ENCODE results near the gene PCGF3. TPM values are rescaled to one million over a fixed set of nuclear protein-coding genes. Genes with fewer than 3 reads are reported as not detected.

PCGF3 gene
- total RNA-seq, 1 donor from 2014 or later = 35.0 TPM

DNA sequence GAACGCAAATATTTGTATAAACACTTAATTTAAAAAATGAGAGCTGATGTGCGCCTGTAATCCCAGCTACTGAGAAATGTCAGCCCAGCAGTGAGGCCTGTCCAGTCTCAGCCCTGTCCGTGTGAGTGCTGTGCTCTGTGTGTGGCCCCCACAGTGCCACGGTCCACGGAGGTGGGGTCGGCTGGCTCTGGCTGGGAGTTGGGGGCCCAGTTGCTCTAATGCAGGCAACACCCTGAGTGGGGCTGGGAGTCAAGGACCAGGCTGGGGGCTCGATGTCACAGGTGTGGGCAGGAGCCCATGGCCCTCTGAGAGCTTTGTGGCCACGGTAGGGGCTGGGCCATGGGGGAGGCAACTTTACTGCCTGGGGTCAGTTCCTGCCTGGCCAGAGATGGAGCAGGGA is 12.8 kb downstream of the PCGF3 start:
- Mint-ChIP-seq H3K9me3 (no peaks in the 10 kb centered on the region), H3K4me1 (ENCODE audit: low read depth) (peaks cover 4% of the 10 kb centered on the region), H3K27me3 (ENCODE audit: low read depth) (no peaks in the 10 kb centered on the region), H3K27ac (no peak overlapping the region), H3K4me3 (ENCODE audit: low read depth) (no peak overlapping the region), H3K36me3 (ENCODE audit: low read depth) (peaks cover 36% of the 10 kb centered on the region)
- intact Hi-C loops (cut with micrococcal nuclease) = no loop called here
- DNase-seq (ENCODE audit: low spot score) = no peak

DNA sequence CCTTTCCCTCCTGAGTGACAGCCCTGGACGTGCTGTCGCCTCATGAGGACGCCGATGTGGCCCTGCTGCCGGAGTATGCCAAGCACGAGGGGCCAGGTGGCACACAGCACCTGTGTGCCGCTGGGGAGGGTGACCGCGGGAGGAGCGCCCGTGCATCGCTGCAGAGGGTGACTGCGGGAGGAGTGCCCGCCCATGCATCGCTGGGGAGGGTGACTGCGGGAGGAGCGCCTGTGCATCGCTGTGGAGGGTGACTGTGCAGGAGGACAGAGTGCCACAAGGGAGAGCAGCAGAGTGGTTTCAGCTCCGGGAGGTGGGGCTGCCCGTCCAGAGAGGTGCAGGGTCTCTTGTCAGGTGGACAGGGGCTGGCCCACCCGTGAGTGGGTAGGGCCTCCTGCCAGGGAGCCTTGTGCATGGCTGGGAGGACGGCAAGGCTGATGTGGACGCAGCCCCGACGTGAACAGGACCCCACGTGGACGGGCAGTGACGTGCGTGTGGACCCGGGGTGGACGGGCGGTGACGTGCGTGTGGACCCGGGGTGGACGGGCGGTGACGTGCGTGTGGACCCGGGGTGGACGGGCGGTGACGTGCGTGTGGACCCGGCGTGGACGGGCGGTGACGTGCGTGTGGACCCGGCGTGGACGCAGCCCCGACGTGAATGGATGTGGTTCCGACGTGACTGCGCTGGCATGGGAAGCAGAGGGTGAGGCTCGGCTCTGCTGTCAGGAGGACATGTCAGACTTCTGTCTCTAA is 14.7 kb downstream of the PCGF3 start:
- intact Hi-C loops (cut with micrococcal nuclease) = no loop called here
- Mint-ChIP-seq H3K27me3 (ENCODE audit: low read depth) (no peaks in the 10 kb centered on the region), H3K9me3 (no peaks in the 10 kb centered on the region), H3K4me3 (ENCODE audit: low read depth) (no peak overlapping the region), H3K27ac (no peak overlapping the region), H3K36me3 (ENCODE audit: low read depth) (peaks cover 36% of the 10 kb centered on the region), H3K4me1 (ENCODE audit: low read depth) (peaks cover 3% of the 10 kb centered on the region)
- no peak for DNase-seq (ENCODE audit: low spot score)

DNA sequence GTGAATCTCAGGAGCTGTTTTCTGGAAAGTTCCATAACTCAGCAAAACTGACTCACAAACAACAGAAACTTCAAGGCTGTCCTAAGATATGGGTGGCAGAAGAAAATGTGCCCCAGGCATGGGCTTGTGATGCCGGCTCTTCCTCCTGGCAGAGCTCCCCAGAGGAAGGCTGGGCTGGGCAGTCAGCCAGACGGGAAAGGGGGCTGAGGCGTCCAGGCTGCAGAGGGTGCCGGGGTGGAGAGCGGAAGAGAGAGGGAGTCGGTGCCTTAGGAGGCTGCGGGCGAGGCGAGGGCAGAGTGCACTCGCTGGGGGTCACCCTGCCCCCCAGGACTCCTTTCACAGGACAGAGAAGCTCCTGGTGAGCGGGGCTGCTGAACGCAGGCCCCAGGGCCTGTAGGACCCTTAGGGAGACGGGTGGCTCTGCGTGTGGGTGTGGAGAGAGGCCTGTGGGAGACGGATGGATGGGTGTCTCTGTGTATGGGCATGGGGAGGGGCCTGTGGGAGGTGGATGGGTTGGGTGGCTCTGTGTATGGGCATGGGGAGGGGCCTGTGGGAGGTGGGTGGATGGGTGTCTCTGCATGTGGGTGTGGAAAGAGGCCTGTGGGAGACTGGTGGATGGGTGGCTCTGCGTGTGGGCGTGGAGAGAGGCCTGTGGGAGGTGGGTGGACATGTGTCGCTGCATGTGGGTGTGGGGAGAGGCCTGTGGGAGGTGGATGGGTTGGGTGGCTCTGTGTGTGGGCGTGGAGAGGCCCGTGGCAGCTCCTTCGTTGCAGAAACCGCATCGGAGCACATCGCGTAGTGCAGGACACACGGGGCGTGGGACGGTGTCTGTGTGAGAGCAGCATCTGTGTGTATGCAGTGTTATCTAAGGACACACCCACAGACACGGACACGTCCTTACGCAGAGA is 15.9 kb downstream of the PCGF3 start:
- Mint-ChIP-seq H3K27me3 (ENCODE audit: low read depth) (no peaks in the 10 kb centered on the region), H3K9me3 (no peaks in the 10 kb centered on the region), H3K4me3 (ENCODE audit: low read depth) (no peak overlapping the region), H3K36me3 (ENCODE audit: low read depth) (peaks cover 38% of the 10 kb centered on the region), H3K4me1 (ENCODE audit: low read depth) (peaks cover 4% of the 10 kb centered on the region), H3K27ac (no peak overlapping the region)
- intact Hi-C loops (cut with micrococcal nuclease) = no loop called here
- no peak for DNase-seq (ENCODE audit: low spot score)

DNA sequence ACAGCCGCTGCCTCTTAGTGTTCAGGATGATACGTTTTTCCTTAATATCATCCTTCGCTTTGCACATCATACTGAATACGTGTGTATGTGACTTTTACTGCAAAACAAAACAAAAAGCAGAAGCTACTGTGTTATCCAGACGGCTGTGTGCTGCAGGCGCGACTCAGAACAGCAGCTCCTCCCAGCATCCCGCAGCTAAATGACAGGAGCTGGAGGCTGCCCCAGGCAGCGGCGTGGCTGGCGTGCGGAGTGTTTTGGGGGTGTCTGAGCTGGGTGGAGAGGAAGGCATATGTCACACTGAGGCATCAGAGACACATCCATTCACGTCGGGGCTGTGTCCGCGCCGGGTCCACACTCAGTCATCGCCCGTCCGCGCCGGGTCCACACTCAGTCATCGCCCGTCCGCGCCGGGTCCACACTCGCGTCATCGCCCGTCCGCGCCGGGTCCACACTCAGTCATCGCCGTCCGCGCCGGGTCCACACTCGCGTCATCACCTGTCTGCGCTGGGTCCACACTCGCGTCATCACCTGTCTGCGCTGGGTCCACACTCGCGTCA is 16.6 kb downstream of the PCGF3 start:
- H3K36me3 Mint-ChIP-seq (ENCODE audit: low read depth) = peaks cover 39% of the 10 kb centered on the region
- intact Hi-C loops (cut with micrococcal nuclease) = no loop called here
- H3K4me1 Mint-ChIP-seq (ENCODE audit: low read depth) = peaks cover 2% of the 10 kb centered on the region
- no peak overlapping the region for H3K4me3 Mint-ChIP-seq (ENCODE audit: low read depth)
- no peaks in the 10 kb centered on the region for H3K27me3 Mint-ChIP-seq (ENCODE audit: low read depth)
- H3K27ac Mint-ChIP-seq = no peak overlapping the region
- no peak for DNase-seq (ENCODE audit: low spot score)
- H3K9me3 Mint-ChIP-seq = no peaks in the 10 kb centered on the region

DNA sequence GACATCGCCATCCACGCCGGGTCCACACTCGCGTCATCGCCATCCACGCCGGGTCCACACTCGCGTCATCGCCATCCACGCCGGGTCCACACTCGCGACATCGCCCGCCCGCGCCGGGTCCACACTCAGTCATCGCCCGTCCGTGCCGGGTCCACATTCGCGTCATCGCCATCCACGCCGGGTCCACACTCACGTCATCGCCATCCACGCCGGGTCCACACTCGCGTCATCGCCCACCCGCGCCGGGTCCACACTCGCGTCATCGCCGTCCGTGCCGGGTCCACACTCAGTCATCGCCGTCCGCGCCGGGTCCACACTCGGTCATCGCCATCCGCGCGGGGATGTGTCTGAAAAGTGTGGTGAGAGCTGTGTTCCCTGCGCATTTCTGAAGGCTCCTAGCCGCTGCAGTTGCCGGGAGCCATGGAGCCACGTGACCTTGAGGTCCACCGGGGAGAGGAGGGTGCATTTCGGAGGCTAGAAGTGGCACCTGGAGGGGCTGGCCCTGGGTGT is 17.3 kb downstream of the PCGF3 start:
- H3K9me3 Mint-ChIP-seq = no peaks in the 10 kb centered on the region
- no peak overlapping the region for H3K4me3 Mint-ChIP-seq (ENCODE audit: low read depth)
- H3K36me3 Mint-ChIP-seq (ENCODE audit: low read depth) = peaks cover 39% of the 10 kb centered on the region
- no peak overlapping the region for H3K27ac Mint-ChIP-seq
- H3K27me3 Mint-ChIP-seq (ENCODE audit: low read depth) = no peaks in the 10 kb centered on the region
- H3K4me1 Mint-ChIP-seq (ENCODE audit: low read depth) = peaks cover 2% of the 10 kb centered on the region
- DNase-seq (ENCODE audit: low spot score) = no peak
- intact Hi-C loops (cut with micrococcal nuclease) = no loop called here

DNA sequence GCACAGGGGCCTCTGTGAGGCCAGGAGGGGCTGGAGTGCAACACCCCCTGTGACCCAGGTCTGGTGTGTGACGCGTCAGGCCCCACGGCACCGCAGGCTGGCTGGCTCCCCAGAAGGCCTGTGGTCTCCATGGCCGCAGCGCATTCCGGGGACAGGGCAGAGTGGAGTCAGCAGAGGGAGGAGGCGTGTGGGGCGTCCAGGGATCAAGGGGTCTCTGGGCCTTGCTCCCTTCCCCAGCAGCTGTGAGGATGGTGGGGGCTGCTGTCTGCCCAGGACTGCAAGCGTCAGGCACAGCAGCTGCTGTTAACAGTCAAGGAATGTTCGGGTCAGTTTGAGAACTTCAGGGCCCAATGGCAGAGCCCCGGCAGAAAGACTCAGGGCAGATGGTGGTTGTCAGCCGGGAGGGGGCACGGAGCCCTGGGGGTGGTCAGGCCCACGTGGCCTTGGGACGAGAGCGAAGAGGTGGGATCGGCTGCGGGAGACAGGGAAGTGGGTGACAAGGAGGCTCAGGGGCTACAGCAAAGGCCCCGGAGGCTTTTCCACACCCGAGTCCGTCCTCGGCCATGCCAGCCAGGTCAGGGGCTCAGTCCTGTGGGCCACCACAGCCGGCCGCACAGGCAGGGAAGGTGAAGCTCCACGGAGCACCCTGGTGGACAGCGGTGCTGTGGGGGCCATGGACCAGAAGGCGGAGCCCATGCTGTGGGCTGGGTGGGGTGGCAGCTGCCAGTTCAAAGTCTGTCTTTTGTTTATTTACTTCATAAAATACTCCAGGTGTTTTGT is 18.3 kb downstream of the PCGF3 start:
- no peaks in the 10 kb centered on the region for H3K9me3 Mint-ChIP-seq
- no peak overlapping the region for H3K27ac Mint-ChIP-seq
- H3K4me3 Mint-ChIP-seq (ENCODE audit: low read depth) = no peak overlapping the region
- intact Hi-C loops (cut with micrococcal nuclease) = no loop called here
- DNase-seq (ENCODE audit: low spot score) = no peak
- H3K4me1 Mint-ChIP-seq (ENCODE audit: low read depth) = peaks cover 2% of the 10 kb centered on the region
- H3K27me3 Mint-ChIP-seq (ENCODE audit: low read depth) = no peaks in the 10 kb centered on the region
- H3K36me3 Mint-ChIP-seq (ENCODE audit: low read depth) = peaks cover 37% of the 10 kb centered on the region

DNA sequence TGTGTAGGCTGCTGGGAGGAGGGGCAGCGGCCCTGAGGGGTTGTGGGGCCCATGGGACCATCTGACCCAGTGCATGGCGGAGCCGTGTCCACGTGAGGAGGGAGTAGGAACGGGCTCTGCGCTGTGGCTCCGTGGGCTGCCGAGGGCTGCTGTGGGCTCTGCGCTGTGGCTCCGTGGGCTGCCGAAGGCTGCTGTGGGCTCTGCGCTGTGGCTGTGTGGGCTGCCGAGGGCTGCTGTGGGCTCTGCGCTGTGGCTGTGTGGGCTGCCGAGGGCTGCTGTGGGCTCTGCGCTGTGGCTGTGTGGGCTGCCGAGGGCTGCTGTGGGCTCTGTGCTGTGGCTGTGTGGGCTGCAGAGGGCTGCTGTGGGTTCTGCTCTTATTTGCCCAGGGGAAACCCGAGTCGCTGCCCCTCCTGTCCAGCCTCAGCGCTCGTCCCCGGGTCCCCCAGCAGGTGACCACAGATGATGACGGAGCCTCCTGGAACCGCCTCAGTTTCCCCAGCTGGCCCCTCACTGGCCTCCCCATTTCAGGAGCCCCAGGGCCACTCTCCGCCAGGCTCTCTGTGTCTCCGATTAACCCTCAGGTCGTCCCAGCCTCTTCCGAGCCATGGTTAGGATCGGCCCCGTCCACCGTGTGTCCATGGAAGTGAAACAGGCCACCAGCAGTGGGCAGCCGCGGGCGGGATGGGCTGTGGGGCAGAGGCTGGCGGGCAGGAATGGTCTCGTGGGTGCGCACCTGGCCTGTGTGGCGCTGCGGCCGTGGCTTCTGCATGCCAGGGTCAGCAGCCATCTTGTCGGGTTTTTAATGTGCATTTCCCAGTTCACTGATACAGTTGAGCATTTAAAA is 20.0 kb downstream of the PCGF3 start:
- H3K4me1 Mint-ChIP-seq (ENCODE audit: low read depth) = peaks cover 2% of the 10 kb centered on the region
- no peaks in the 10 kb centered on the region for H3K27me3 Mint-ChIP-seq (ENCODE audit: low read depth)
- DNase-seq (ENCODE audit: low spot score) = no peak
- intact Hi-C loops (cut with micrococcal nuclease) = no loop called here
- H3K36me3 Mint-ChIP-seq (ENCODE audit: low read depth) = peaks cover 34% of the 10 kb centered on the region
- no peak overlapping the region for H3K27ac Mint-ChIP-seq
- H3K9me3 Mint-ChIP-seq = no peaks in the 10 kb centered on the region
- H3K4me3 Mint-ChIP-seq (ENCODE audit: low read depth) = no peak overlapping the region

DNA sequence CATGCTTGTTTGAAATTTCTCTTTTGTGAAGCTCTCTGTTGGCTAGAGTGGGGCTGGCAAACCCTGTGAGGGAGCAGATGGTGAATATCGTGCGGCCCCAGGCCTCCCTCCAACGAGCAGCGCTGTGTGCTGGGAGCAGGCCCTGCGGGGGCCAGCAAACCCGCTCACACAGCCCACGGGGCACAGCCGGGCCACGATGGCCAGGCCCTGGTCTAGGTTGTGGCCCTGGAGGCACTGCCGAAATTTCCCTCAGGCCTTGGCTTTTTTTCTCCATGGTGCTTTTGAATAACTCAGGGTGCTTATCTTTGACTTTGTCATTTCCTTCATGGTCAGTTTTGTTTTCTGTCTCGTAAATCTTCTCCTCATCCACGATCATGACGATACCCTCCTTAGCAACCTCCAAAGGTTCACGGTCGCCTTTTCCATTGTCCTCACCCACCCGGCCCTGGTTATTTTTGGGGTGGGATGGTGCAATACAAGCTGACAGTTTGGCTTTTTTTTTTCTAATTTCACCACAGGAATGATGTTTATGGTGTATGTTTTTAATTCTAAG is 20.7 kb downstream of the PCGF3 start:
- Mint-ChIP-seq H3K4me3 (ENCODE audit: low read depth) (no peak overlapping the region), H3K27ac (no peak overlapping the region), H3K4me1 (ENCODE audit: low read depth) (peaks cover 2% of the 10 kb centered on the region), H3K27me3 (ENCODE audit: low read depth) (no peaks in the 10 kb centered on the region), H3K36me3 (ENCODE audit: low read depth) (peaks cover 31% of the 10 kb centered on the region), H3K9me3 (no peaks in the 10 kb centered on the region)
- no peak for DNase-seq (ENCODE audit: low spot score)
- intact Hi-C loops (cut with micrococcal nuclease) = no loop called here

DNA sequence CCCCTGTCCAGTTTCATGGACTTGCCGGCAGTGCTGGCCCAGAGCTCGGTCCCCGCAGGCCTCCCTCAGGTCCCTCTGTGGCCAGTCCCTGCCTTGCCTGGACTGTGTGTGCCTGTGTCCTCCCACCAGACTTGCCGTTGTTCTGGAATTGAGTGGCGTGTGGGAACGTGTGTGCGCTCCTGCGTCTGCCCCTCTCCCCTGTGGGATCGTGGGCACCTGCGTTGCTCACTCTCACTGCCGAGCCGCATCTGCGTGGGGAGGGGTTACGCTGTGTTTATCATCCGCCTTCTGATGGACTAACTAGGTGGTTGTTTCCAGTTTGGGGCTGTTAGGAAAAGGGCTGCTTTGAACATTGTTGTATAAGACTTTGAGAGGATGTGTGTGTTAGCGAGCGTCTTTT is 21.2 kb downstream of the PCGF3 start:
- Mint-ChIP-seq H3K36me3 (ENCODE audit: low read depth) (peaks cover 26% of the 10 kb centered on the region), H3K27ac (no peak overlapping the region), H3K4me1 (ENCODE audit: low read depth) (peaks cover 2% of the 10 kb centered on the region), H3K27me3 (ENCODE audit: low read depth) (no peaks in the 10 kb centered on the region), H3K9me3 (no peaks in the 10 kb centered on the region), H3K4me3 (ENCODE audit: low read depth) (no peak overlapping the region)
- intact Hi-C loops (cut with micrococcal nuclease) = no loop called here
- no peak for DNase-seq (ENCODE audit: low spot score)

DNA sequence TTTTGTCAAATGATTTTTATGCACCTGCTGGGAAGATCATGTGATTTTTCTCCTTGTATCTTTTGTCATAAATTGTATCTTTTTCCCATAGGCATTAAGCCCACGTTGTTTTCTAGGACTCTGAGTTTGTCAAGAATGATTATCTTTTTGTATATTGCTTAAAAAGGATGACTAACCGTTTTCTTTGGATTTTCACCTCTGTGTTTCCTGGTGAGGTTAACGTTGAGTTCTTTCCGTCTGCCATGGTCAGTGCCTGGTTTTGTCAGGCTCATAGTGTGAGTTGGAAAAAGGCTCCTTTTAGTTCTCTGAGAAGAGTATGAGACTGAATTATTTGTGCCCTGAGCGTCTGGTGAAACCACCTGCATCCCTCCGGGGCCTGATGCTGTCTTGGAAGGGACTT is 21.9 kb downstream of the PCGF3 start:
- peaks cover 21% of the 10 kb centered on the region for H3K36me3 Mint-ChIP-seq (ENCODE audit: low read depth)
- peaks cover 2% of the 10 kb centered on the region for H3K4me1 Mint-ChIP-seq (ENCODE audit: low read depth)
- DNase-seq (ENCODE audit: low spot score) = no peak
- no peaks in the 10 kb centered on the region for H3K9me3 Mint-ChIP-seq
- no peak overlapping the region for H3K4me3 Mint-ChIP-seq (ENCODE audit: low read depth)
- no peaks in the 10 kb centered on the region for H3K27me3 Mint-ChIP-seq (ENCODE audit: low read depth)
- intact Hi-C loops (cut with micrococcal nuclease) = no loop called here
- H3K27ac Mint-ChIP-seq = no peak overlapping the region

DNA sequence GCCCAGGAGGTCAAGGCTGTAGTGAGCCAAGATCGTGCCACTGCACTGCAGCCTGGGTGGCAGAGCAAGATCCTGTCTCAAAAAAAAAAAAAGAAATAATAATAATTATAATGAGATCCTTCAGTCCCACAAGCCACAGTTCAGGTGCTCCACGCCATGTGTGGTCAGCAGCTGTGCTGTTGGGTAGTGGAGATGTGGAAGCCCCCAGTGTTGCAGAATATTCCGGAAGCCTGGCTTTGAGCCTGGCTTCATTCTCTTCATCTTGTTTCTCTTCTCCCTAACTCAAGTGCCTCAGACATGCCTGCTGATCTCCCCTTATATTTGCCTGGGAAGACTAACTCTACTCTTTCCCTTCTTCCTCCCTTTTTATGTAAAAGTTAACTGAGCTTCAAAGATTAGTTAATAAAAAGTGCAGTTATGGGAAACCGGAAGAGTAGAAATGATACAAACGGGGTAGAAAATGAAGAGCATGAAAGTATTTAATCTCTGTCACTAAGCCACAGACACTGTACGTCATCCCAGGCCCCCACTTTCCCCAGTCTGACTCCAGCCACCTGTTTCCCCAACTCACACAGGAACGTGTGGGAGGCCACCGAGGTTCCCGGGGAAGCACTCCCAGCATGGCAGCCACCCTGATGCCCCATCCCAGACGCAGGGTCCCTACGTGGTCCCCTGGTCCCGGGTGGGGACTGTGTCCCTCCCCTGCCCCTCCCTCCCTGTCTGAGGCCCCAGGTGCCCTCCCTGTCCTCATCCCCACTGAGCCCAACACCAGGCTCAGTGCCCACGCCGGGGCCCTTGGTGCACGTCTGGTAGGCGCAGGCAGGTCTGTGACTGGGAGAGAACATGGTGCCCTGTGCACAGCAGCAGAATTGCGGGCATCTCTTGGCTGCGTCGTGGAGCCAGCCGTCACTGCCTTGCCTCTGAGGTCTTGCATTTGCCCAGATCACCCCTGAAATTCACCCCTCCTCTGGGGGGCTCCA is 24.0 kb downstream of the PCGF3 start:
- peaks cover 2% of the 10 kb centered on the region for H3K4me1 Mint-ChIP-seq (ENCODE audit: low read depth)
- no peaks in the 10 kb centered on the region for H3K27me3 Mint-ChIP-seq (ENCODE audit: low read depth)
- DNase-seq (ENCODE audit: low spot score) = no peak
- no peaks in the 10 kb centered on the region for H3K9me3 Mint-ChIP-seq
- no peak overlapping the region for H3K27ac Mint-ChIP-seq
- H3K36me3 Mint-ChIP-seq (ENCODE audit: low read depth) = peaks cover 28% of the 10 kb centered on the region
- no peak overlapping the region for H3K4me3 Mint-ChIP-seq (ENCODE audit: low read depth)
- intact Hi-C loops (cut with micrococcal nuclease) = no loop called here
